Ectodermal cell (in vitro differentiated cells): Measurements from ENCODE around the gene ANGPTL1.

Experiments used
- H3K27ac ChIP-seq: 2 replicates; pipeline ENCODE4 v1.7.0; 2013; ENCODE audit warnings: mild to moderate bottlenecking, low read depth, low read length; ENCODE audit not compliant: insufficient read depth, poor library complexity, severe bottlenecking
- H3K27me3 ChIP-seq: 2 replicates; pipeline ENCODE4 v1.7.0; 2013; ENCODE audit warnings: mild to moderate bottlenecking, low read length; ENCODE audit not compliant: insufficient read depth, control insufficient read depth, poor library complexity, severe bottlenecking
- H3K36me3 ChIP-seq: one replicate; pipeline ENCODE4 v1.7.0; 2013; ENCODE audit warnings: low read length; ENCODE audit not compliant: control insufficient read depth, insufficient read depth
- H3K4me1 ChIP-seq: one replicate; pipeline ENCODE4 v1.7.0; 2013; ENCODE audit warnings: low read length; ENCODE audit not compliant: control insufficient read depth, insufficient read depth
- H3K4me3 ChIP-seq: 2 replicates; pipeline ENCODE4 v1.7.0; 2013; ENCODE audit warnings: low read depth, low read length, control low read depth; ENCODE audit not compliant: insufficient read depth
- H3K9me3 ChIP-seq: 2 replicates; pipeline ENCODE4 v1.7.0; 2013; ENCODE audit warnings: mild to moderate bottlenecking, low read length, moderate library complexity; ENCODE audit not compliant: control insufficient read depth
- WGBS, 2 experiments: methylation state at CpG; one replicate each; pipeline ENCODE4 v1.1.7; 2013; ENCODE audit warnings: missing lambda C conversion rate in 2 of 2; 5-methylcytosine and 5-hydroxymethylcytosine counted together

The ANGPTL1 gene

GRCh38 chr1:178844436-178844835 is 26.4 kb downstream of the ANGPTL1 start:
- no peaks in the 10 kb centered on the region for H3K27me3 ChIP-seq
- H3K27ac ChIP-seq = no peak overlapping the region
- H3K36me3 ChIP-seq = no peaks in the 10 kb centered on the region
- no peak overlapping the region for H3K4me3 ChIP-seq
- no peaks in the 10 kb centered on the region for H3K4me1 ChIP-seq
- no peaks in the 10 kb centered on the region for H3K9me3 ChIP-seq
- 95 to 98% methylated on average over 2 to 3 of the region's 3 CpGs for WGBS, 2 experiments

GRCh38 chr1:178825167-178825566 is 45.7 kb downstream of the ANGPTL1 start:
- Histone ChIP-seq H3K9me3 (no peaks in the 10 kb centered on the region), H3K27me3 (no peaks in the 10 kb centered on the region), H3K4me1 (no peaks in the 10 kb centered on the region), H3K4me3 (no peak overlapping the region), H3K36me3 (peaks cover 4% of the 10 kb centered on the region), H3K27ac (no peak overlapping the region)
- 94 to 96% methylated on average over 2 of the region's 2 CpGs for WGBS, 2 experiments

GRCh38 chr1:178821134-178821866 is 49.6 kb downstream of the ANGPTL1 start:
- WGBS, 2 experiments = 100% methylated on average over 1 of the region's 1 CpG; no CpG with 5 or more reads in 1 of the 2 experiments
- Histone ChIP-seq H3K9me3 (no peaks in the 10 kb centered on the region), H3K4me3 (no peak overlapping the region)

GRCh38 chr1:178819123-178819522 is 51.8 kb downstream of the ANGPTL1 start:
- H3K27ac ChIP-seq = no peak overlapping the region
- 82% methylated on average over 4 of the region's 4 CpGs for WGBS, 2 experiments

More at GRCh38 chr1:178821134-178821866, 49.6 kb downstream of the ANGPTL1 start:
- Histone ChIP-seq H3K4me1 (no peaks in the 10 kb centered on the region), H3K27me3 (no peaks in the 10 kb centered on the region), H3K27ac (no peak overlapping the region), H3K36me3 (no peaks in the 10 kb centered on the region)

GRCh38 chr1:178818416-178818815 is 52.5 kb downstream of the ANGPTL1 start:
- H3K27ac ChIP-seq = no peak overlapping the region
- WGBS, 2 experiments = 95 to 100% methylated on average over 2 of the region's 2 CpGs

More at GRCh38 chr1:178819123-178819522, 51.8 kb downstream of the ANGPTL1 start:
- Histone ChIP-seq H3K4me1 (no peaks in the 10 kb centered on the region), H3K9me3 (no peaks in the 10 kb centered on the region), H3K36me3 (no peaks in the 10 kb centered on the region), H3K4me3 (no peak overlapping the region), H3K27me3 (no peaks in the 10 kb centered on the region)

GRCh38 chr1:178810585-178810984 is 60.3 kb downstream of the ANGPTL1 start:
- Histone ChIP-seq H3K27ac (no peak overlapping the region), H3K36me3 (no peaks in the 10 kb centered on the region), H3K9me3 (no peaks in the 10 kb centered on the region), H3K4me3 (no peak overlapping the region), H3K27me3 (no peaks in the 10 kb centered on the region), H3K4me1 (no peaks in the 10 kb centered on the region)

More at GRCh38 chr1:178818416-178818815, 52.5 kb downstream of the ANGPTL1 start:
- Histone ChIP-seq H3K4me3 (no peak overlapping the region), H3K27me3 (no peaks in the 10 kb centered on the region), H3K9me3 (no peaks in the 10 kb centered on the region), H3K36me3 (no peaks in the 10 kb centered on the region), H3K4me1 (no peaks in the 10 kb centered on the region)

GRCh38 chr1:178808529-178808928 is 62.3 kb downstream of the ANGPTL1 start:
- Histone ChIP-seq H3K9me3 (no peaks in the 10 kb centered on the region), H3K4me3 (no peak overlapping the region), H3K27me3 (no peaks in the 10 kb centered on the region), H3K4me1 (no peaks in the 10 kb centered on the region), H3K27ac (no peak overlapping the region), H3K36me3 (no peaks in the 10 kb centered on the region)
- WGBS, 2 experiments = 96 to 97% methylated on average over 1 to 3 of the region's 3 CpGs

GRCh38 chr1:178806665-178807300 is 64.1 kb downstream of the ANGPTL1 start:
- Histone ChIP-seq H3K4me3 (no peak overlapping the region), H3K4me1 (no peaks in the 10 kb centered on the region), H3K27me3 (no peaks in the 10 kb centered on the region), H3K9me3 (no peaks in the 10 kb centered on the region), H3K27ac (no peak overlapping the region), H3K36me3 (no peaks in the 10 kb centered on the region)
- WGBS, 2 experiments = 89 to 94% methylated on average over 5 to 6 of the region's 9 CpGs

- 94 to 99% methylated on average over 3 of the region's 3 CpGs for WGBS, 2 experiments
- Histone ChIP-seq H3K9me3 (no peaks in the 10 kb centered on the region), H3K4me3 (no peak overlapping the region), H3K36me3 (peaks cover 3% of the 10 kb centered on the region), H3K27ac (no peak overlapping the region), H3K4me1 (no peaks in the 10 kb centered on the region), H3K27me3 (no peaks in the 10 kb centered on the region)
Measured at GRCh38 chr1:178802873-178803272, 68.0 kb downstream of the ANGPTL1 start.
